Activated effector memory CD4-positive, alpha-beta T cell treated with Interleukin-2 at 50 U/mL for 16 hours (primary cell): ENCODE results near the gene GAL3ST2.

Experiments used
- DNase-seq: peaks from one replicate; pipeline ENCODE4 v3.0.0-alpha.2; 2020

GAL3ST2 gene

DNA sequence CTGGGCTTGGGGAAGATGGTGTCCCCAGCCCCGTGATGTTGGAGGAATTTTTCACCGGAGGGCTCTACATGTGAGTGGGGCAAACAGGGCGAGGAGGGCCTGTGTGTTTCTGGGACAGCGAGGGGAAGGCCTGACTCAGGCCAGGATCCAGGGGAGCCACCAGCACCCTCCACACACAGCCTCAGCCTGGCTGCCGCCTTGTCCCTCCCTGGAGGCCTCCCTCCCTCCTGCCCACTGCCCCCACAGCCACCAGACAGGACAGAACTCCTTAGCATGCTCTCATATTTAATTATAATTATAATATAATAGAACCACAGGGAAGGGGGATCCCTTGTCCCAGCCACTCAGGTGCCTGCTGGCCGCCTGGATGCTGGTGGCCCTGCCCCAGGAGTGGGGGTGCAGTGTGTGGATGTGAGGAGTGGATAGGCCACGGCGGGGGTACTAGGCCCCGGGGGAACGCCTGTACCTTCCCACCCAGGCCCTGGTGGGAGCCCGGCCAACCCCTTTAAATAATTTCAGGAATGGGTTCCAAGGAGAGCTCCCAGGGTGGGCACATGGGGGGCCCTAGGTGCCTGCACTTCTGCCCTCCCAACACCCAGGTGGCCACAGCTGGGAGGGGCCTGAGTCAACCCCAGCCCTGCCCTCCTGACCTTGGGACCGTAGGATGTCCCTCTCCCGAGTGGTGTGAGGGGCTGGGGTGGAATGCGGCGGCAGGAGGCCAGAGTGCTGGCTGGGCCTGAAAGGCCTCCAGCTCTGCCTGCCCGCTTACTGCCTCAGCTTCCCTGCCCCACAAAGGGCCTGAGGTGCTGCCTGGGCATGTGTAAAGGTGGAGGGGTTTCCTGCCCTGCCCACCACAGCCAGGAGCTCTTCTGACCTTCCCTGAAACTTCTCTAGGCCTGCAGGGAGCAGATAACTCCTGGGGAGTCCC lies 73.3 kb downstream of the GAL3ST2 start:
- no peak for DNase-seq

DNA sequence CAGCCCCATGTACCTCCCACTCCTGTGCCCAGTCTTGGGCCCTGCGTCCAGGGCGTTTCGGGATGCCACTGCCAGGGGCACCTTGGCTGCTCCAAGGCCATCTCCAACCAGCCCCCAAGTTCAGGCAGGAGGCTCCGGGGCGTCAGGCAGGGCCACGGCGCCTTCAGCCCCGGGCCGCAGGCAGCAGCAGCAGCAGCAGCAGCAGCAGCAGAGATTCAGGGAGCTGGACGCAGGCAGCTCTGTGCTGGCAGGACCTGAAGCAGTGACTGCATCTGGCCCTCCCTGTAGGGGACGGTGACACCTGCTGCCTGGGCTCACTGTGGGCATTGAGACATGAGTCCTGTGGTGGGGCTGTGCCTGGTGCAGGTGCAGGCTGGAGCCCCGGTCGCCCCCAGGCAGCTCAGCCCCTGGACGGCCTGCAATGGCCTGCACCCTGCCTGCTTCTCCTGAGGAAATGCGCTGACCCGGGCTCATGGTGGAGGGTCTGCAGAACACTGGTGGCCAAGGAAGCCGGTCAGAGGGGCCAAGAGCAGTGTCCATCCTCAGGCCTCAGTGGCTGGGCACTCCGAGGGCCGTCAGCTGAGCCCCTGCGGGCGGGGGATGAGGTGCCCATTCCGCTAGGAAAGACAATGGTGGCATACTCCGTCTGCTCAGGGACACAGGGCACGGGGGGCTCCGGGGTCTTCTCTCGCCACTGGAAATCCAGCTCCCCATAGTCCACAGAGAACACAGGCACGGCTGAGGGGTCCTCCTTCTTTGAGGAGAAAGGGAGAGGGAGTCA lies 74.1 kb downstream of the GAL3ST2 start:
- DNase-seq = no peak

DNA sequence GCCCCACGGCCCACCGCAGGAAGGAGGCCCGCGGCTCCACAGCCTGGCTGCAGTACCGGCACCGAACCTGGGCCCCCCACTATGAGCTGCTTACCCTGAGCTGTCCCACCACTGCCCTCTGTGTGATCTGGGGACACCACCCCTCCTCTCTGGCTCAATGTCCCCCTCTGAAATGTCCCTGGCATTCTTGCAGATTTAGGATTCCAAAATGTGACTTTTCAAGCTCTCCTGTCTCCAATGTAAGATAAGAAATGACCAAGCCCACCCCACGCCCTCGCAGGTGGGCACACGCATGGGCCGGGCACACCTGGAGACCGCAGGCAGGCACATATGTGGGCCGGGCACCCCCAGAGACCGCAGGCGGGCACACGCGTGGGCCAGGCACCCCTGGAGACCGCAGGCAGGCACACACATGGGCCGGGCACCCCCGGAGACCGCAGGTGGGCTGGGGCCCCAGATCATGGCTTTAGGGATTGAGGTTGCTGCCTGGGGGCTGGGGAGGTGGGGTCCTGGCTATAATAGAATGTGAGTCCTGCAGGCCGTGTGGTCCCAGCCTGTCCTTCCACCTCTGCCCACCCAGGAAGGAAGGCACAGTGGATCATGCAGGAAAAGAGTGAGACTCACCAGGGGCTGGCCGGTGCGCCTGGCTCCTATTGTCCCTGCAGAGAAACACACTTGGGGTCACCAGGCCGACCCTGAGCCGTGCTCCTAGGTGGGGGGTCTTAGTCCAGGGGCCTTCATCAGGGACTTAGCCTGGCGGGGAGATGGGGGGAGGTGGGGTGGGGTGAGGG lies 74.9 kb downstream of the GAL3ST2 start:
- DNase-seq = no peak

DNA sequence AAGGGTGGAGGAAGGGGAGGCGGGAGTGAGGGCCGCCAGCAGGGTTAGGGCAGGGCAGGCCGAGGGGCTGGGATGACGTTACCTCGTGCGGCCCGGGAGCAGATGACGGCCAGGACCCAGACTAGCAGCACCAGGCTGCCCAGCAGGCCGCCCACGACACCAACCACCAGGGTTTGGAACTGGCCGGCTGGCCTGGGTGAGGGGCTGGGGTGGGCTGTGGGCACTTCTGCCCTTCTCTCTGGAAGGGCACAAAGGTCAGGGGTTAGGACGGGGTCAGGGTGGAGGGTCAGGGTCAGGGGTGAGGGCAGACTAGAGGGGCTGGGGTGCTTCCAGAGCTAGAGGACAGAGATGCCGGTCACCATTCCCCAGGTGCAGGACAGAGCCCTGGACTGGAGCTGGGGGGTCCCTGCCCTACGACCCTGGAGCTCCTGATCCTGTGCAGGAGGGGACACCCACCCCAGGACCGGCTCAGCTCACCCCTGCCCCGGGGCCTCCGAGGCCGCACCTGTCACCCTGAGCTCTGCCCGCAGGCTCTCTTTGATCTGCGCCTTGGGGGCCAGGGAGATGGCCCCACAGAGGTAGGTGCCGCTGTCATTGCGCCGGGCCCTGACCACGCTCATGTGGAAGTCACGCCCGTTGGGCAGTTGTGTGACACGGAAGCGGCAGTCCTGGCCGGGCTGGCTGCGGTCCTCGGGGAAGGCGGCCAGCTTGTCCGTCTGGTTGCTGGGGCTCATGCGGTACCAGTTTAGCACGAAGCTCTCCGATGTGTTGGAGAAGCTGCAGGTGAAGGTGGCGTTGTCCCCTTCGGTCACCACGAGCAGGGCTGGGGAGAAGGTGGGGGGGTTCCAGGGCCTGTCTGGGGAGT lies 75.7 kb downstream of the GAL3ST2 start:
- no peak for DNase-seq

DNA sequence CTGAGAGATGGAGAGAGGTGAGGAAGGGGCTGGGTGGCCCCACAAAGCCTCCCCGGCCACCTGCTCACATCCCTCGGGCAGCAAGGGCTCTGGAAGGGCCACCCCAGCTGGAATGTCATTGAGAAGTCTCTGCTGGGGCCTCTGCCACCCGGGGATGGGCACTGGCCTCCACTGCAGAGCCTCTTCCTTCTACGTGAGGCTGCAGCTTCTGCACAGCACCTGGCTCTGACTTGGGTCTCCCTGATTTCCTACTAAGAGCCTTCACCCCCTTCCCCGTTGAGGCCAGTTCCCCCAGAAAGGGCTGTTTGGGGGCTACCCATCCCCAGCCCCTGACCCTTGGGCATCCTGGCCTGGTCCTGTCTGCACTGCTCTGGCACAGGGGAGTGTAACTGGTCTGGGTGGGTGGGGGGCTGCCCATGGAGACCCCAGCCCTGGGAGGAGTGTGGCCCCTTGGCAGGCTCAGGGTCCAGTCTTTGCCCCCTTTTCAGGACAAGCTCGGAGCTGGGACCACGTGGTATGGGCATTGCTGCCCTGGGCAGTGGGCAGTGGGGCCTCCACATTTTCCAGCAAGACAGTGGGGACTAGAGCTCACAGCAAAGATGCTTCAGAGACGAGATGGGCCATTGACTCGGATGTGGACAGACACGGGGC lies 76.5 kb downstream of the GAL3ST2 start:
- no peak for DNase-seq
